Stimulated activated CD4-positive, alpha-beta T cell treated with anti-CD3 and anti-CD28 coated beads, Interleukin-1b, Interleukin-23, amount 100 ng/mL, for 4 hours (primary cell): ENCODE measurements around the gene TET3.
"Not testable (repeated sequence)": the region's sequence is repeated elsewhere in the genome, so short reads cannot be mapped to it uniquely, and the experiment has no call there.

Experiments
- DNase-seq, 2 donors: peaks; one replicate each; pipeline ENCODE4 v3.0.0-alpha.2; 2020; ENCODE audit warnings: low read depth in 2 of 2

Gene TET3

DNA sequence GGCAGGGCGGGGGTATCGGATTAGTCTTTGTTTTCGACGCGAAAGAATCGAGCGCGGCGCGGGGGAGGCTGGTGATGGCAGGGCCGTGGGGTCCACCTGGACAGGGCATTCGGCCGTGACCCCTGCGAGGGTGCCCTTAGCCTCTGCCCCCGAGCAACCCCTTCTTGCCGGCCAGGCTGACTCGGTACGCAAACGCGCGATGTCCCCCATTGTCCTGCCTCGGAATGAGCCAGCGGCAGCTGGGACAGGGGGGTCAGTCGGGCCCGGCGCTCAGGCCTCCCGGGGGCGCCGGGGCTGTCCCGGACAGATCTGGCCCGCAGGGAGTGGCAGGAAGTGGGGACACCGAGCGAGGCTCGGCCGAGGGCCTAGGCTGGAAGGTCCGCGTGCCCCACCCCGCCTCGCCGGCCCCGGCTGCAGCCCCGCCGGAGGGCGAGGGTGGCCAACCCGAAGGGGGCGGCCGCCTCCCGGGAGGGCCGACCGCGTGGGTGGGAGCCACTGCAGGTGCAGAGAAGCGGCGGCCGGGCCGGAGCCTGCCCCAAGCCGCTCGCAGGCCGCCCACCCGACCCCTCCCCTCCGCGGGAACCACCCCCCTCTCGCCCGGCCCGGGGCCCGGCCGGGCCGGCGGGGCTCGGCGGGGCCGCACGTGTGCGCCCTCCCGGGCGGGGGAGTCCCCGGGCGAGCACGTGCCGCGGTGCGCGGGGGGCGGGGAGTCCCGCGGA, at the start of gene TET3:
Gene TET3 (plus strand): TSS at position 708 of the 719 bp plus-strand sequence. CDS start 1,494 bp downstream, outside the sequence.
- peak; percentile 57 to 72 for DNase-seq

DNA sequence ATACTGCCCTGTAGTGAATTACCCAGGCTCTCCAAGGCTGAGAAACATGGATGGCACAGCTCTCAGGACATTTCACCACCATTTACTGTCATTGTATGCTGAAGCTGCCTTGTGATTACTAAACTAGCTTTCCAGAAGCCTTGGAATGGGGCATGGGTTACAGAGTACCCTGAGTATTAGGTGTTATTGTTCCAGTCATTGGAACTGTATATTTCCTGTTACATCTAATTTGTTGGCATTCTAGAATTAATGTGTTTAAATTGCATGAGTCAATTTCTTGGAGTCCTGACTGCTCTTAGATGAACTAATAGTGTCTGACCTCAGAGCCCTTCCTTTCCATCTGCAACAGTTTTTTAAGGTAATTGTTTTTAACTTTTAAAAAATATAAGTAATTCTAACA, 49.1 kb upstream of the TET3 start:
- no peak for DNase-seq

DNA sequence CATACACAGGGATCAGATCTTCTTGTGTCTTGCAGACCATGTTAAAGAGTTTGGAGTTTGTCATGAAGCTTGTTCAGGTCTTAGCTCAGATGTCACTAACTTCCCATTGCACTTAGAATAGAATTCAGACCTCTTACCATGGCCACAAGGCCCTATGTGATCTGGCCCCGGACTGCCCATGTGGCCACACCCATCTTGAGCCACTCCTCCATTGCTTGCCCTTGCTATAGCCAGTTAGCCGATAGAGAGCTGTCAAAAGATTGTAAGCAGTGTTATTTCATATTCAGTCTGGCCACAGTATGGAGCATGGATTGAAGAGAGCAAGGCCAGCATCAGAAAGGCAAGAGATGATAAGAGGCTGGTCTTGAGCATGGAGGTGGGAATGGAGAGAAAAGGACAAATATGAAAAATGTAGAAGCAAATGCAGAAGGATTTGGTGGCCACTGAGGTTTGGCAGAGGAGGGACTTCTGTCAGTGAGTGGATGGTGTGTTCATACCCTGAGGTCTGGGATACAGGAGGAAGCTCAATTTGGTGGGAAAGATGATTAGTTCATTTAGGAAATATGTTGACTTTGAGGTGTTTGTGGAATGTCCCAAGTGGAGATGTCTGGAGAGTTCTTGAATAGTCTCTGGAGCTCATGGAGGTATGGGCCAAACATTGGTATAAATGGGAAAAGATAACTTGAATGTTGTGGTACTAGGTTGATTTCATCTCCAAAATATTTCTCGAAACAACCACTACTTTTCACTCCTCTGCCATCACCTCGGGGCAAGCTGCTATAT, 47.4 kb upstream of the TET3 start:
- DNase-seq = no peak

DNA sequence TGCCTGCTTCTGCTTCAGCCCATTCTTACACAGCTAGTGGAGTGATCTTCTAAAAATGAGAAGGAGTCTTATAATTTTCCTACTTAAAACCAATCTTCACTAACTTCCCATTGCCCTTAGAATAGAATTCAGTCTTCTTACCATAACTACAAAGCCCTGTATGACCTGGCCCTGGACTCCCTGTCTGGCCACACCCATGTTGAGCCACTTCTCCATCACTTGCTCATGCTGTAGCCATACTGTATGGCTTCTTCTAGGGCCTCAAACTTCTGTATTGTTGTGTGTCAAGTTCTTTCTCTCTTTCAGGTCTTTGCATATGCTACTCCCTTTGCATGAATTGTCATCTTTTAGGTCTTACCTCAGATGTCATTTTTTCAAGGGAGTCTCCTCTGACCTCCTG, 46.8 kb upstream of the TET3 start:
- DNase-seq = no peak

DNA sequence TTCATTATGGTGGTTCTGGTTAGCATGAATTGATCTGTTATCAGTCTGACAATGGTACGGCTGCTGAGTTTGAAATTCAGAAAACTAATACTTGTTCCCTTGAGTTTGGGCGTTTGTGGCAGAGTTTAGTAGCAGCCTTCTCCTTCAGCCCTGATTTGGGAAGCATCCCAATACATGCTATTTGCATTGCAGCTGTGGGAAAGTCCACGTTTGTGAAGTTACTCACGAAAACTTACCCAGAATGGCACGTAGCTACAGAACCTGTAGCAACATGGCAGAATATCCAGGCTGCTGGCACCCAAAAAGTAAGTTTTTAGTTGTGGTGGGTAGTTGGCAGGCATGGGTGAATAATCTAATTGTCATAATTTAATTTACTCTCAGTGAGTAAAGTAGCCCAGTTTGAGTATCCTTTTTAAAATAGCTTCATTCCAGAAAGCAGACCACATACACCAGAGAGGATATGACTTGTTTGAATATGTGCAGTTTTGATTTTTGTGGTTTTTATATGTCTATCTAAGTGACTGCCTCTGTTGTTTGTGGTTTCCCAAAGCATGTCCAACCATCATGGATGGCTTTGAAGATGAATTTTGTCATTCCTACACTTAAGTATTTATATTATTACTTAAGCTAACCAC, 45.9 kb upstream of the TET3 start:
- DNase-seq = no peak

DNA sequence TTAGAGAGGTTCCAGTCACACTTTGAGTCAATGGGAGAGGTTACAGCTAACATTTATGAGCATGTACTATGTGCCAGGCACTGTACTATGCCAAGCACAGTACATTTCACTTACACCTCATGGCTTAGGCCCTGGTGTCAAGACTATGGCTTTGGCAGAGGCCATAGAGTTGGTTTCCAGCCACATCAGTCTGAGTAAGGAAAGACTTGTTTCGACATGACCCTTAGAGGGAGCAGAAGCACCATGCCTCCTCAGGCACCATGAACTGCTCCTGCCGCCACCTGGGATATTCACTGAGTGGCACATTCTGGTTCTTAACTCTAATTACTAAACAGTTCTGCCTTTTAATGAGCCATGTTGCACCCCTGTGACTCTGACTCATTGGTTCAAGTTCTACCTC, 45.3 kb upstream of the TET3 start:
- DNase-seq = no peak

DNA sequence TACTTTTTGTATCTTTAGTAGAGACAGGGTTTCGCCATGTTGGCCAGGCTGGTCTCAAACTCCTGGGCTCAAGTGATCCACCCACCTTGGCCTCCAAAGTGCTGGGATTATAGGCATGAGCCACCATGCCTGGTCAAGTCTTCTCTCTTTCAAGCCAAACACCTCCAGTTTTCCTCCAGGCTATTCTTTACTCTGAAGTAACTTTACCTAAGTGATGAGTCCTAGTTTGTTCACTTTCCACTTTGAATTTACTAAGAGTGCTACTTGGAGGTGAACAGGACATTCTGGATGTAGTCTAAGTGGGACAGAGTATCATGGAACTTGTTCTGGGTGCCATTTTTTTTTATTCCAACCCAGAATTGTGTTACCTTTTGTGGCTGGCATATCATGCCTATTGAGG, 44.6 kb upstream of the TET3 start:
- not testable (repeated sequence) for DNase-seq

DNA sequence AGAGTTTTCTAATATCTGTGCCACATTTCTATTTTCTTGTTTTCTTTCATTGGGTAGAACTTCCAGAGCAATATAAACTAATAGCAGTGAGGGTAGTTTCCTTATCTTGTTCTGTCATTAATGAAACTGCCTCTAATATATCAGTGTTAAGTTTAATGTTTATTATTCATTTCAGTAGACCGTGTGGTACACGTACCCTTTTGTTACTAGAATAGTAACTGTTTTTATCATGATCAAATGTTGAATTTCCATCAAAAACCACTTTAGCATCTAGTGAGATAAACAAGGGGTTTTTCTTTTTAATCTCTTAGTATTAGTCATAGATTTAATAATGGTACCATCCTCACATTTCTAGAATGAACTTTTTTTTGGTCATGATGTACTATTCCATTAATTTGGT, 42.0 kb upstream of the TET3 start:
- DNase-seq = no peak

DNA sequence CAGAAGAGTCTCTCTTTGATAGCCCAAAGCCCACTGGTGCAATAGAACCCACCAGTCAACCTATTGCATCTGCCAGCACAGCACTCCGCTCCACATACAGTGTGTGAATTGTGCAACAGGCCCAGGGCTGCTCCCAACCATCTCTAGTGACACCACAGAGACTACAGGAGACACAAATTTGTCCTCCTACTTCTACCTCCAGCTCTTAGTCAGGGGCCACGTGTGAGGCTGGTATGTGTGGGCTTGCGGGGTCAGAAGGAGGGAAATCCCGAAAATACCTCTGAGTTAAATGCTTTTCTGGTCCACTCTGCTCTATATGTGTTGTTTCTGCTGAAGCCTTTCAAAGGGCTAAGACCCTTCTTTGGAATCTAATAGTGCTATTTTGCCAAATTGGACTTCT, 40.0 kb upstream of the TET3 start:
- DNase-seq = no peak

DNA sequence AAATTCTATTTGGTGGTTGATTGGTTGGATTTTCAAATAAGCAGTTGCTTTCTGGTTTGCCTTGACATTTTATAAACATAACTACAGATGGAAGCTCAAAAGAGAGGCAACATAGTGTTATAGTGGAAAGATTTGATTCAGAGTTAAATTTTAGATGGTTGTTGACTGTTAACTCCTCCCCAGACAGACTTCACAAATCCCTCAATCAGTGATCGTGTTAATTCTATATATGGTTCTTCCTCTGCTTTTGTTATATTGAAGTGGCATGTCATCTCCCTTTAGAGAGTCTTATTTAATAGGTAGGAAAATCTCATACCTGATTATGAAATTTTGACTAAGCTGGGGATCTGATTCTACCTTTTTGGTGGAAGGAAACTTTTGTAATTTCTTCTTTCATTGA, 38.5 kb upstream of the TET3 start:
- no peak for DNase-seq

DNA sequence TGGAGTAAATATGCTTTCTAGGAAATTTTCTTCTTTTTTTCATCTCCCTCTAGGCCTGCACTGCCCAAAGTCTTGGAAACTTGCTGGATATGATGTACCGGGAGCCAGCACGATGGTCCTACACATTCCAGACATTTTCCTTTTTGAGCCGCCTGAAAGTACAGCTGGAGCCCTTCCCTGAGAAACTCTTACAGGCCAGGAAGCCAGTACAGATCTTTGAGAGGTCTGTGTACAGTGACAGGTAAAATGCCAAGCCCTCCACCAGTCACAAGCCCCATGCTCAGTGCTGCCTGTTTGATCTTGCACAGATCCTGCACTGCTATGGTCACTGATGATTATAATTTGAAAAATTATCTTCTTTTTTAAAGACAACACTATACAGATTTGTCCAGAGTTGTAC, 38.0 kb upstream of the TET3 start:
- no peak for DNase-seq

DNA sequence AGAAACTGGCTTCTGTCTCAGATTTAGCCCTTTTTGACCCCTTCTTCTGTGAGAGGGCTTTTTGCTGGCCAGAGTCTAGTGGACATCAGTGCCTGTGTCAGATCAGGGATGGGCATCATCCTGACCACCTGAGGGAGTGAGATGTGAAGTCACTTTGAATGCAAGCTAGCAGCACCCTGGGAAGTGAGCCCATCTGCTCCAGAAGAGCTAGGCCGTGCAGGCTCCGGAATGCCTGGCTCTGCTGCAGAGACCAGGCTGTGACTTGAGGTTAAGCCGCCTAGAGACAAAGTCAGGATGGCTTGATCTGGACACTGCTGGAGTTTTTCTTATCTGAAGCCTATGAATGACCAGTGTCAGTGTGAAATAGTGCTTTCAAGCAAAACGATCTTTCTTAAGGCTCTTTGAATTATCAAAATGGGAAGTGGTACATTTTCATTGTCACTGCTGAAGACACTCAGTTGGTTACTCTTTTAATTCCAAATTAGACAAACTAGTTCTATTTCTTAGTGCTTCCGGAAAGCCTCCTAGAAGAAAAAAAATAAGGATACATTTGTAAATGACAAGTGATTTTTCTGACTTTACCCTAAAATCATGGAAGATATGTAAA, 37.2 kb upstream of the TET3 start:
- DNase-seq = no peak

DNA sequence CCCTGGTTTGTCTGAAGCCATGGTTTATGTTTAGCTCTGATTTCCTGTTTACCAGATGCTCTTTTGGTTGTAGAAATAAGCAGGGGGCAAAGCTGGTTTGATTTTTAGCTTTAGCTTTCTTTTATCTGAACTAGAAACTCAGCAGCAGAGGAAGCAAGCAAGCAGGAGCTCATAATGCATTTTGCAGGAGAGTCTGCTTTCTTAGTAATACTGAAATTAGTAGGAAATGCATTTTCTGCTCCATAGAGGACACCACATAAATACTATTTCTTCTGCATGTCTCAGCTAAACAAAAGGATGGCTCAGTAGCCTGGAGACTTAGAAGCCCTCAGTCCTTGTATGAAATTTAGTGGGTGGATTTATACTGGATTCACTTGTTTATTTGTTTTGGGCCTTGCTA, 34.9 kb upstream of the TET3 start:
- DNase-seq = no peak

DNA sequence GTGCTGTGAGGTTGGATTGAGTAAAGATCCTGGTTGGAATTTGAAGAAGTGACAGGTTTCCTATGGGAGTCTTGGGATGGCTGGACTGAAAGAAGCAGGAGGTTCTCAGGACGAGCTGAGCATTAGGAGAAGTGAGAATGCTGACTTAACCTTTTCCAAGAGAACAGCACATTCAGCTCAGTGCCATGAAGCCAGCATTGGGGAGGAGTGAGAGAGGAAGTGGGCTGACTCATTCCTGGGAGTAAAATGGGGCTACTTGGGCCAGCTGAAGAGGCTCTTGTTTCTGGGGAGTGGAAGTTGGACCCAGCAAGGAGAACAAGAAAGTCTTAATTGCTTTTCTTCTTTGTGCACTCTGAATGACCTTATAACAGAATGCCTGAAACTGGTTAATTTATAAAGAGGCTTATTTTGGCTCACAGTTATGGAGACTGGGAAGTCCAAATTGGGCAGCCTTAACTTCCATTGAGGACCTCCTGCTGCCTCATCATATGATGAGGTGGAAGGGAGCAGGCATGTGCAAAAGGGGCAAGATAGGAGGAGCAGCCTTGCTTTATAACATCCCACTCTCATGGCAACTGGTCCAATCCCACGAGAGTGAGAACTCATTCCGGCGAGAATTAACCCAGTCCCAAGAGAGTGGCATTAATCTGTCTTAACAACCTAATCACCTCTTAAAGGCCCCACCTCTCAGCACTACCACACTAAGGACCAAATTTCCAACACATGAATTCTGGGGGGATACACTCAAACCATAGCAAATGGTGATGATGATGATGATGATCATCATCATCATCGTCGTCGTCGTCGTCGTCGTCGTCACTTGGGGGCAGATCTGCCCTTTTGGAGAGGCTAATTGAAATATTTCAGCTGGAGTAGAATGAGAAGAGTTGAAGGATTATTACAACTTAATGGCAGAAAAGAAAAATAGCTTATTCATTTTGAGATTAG, 31.9 kb upstream of the TET3 start:
- DNase-seq = no peak

DNA sequence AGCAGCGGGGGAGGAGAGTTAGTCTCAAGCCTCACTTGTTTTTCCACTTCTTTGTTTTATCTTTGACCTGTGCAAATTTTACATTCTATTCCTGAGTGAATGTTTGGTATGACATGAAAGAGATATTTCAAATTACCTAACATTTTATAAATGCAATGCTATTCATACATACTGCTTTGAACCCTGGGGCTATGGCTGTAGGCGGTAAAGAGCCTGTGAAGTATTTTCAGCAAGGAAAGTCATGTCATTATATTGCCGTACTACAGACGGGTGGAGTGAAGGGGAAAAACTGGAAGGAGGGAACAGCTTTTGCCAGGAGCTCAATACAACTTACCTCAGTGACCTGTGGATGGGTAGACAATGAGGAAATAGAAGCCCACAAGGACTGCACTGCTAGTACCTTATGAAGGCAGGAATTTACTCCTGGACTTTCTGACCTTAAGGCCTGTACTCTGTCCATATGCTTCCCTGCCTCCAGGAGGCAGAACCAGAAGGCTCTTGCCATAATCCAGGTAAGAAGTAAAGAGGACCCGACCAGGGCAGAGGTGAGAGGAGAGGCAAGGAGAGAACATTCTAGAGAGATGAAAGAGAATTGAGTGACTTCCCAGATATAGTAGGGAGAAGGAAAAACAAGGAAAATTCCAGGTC, 28.4 kb upstream of the TET3 start:
- DNase-seq = no peak

DNA sequence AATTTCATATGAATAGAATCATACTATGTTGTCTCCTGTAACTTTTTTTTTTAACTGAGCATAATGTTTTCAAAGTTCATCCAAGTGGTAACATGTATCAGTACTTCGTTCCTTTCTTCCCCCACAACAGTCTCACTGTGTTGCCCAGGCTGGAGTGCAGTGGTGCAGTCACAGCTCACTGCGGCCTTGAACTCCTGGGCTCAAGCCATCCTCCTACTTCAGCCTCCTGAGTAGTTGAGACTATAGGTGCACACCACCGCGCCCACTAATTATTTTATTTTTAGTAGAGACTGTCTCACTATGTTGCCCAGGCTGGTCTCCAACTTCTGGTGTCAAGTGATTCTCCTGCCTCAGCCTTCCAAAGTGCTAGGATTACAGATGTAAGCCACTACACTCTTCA, 23.4 kb upstream of the TET3 start:
- no peak for DNase-seq

DNA sequence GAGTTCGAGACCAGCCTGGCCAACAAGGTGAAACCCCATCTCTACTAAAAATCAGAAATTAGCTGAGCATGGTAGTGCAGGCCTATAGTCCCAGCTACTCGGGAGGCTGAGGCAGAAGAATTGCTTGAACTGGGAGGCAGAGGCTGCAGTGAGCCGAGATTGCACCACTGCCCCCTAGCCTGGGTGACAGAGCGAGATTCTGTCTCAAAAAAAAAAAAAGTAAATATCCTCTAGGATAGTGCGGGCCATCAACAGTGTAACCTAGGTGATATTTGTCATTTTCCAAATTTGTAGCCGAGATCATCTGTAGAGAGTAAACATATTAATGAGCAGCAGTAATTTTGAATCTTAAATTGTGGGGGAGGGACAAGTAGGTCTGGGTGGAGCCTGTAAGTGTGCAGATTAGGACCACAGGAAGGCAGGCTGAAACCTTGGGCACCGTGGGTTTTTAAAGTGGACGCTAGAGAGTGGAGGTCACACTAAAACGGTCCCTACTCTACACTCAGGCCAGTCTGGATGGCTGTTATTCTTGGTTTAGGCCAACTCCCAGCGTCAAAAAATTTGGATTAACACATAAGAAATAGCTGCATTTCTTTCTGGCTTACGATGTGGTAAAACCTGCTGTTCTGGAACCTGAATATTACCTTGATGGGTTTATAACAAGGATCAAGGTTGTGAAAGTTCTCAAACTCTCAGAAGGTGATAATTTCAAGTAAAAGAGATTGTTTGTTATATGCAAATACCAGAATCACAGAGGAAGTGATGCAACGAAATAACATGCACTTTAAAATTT, 22.7 kb upstream of the TET3 start:
- DNase-seq = no peak

DNA sequence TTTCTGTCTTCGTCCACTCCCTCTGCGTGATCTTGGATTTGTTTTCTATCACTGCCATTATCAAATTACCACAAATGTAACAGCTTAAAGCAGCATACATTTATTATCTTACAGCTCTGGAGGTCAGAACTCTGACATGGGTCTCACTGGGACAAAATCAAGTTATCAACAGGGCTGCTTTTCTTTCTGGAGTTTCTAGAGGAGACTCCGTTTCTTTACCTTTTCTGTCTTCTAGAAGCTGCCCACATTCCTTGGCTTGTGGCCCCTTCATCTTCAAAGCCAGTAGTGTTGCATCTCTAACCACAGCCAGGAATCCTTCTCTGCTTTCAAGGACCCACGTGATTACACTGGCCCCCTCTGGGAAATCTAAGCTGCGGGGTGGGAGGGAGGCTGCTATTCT, 21.9 kb upstream of the TET3 start:
- DNase-seq = no peak

DNA sequence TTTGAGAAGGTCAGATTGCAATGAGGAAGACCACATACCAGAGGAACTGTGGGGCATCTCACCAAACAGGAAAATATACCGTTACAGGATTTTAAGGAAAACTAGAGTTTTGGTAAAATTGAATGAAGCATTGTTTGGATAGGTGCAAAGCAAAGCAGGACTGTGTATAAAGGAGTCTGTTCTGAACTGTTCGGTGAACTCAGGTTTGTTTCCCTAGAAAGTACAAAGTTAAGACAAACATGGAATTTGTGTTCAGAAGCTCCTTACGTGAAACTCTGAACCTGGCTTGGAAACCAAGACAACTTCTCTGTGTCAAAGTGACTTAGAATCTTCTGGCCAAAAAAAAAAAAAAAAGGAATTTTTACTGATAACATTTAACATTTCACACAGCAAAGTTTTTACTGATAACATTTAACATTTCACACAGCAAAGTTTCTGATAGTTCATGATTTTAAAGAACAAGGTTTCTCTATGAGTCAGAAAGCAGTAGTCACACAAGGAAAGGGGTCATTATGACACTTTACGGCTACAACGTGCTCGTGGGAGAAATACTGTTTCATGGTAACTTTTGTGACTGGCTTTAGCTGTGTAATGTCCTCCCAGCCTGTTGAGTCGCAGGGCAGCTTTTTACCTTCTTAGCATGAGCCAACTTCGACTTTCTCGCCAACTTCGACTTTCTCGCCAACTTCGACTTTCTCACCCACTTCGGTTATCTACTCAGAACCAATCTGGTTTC, 21.2 kb upstream of the TET3 start:
- DNase-seq = no peak
